ENCODE measurements around the gene TRIOBP.
A peak's percentile ranks its signal among the peaks of the same experiment; 100 is the strongest.
"Not testable (repeated sequence)": the region's sequence is repeated elsewhere in the genome, so short reads cannot be mapped to it uniquely, and the experiment has no call there.

TRIOBP gene

GRCh38 chr22:37778370-37779009, 81.6 kb downstream of the TRIOBP start:
- DNase-seq (ENCODE audit: low read depth) = no peak

- no peak for DNase-seq (ENCODE audit: low read depth)
These were observed 84.7 kb downstream of the TRIOBP start for GRCh38 chr22:37781434-37782059.

DNA sequence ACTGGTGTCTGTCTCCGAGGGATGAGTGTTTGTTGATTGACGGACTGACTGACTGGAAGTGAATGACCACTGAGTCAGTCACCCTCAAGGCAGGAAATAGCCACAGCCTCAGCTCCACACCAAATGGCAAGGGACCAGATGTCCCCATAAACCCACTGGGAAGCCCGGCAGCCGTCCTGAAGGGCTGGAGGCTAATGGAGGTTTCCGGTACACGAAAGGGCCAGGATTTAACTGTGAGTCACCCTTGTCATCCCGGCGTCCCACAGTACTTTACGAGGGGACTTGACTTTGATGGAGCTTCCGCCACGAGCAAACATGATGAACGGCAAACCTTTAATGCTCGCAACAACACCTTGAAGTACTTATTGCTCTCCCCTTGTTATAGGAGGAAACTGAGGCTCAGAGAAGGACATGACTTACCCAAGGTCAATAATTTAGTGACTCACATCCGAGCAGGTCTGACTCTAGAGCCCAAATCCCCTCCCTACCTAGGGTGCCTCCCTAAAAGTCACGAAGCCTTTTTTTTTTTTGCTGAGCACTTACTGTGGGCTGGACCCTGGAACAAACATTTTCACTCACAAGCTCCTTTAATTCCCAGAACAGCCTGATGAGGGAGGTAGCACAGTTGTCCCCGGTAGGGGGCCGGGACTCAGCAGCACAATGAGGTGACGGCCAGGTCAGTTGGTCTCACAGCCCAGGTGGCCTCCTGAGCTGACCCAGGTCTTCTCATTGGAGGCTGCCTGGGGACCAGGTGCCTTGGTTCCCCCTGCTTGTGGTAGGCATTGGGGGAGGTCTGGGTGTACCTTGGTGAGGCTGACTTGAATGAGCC, 85.7 kb downstream of the TRIOBP start:
- DNase-seq (ENCODE audit: low read depth) = no peak

DNA sequence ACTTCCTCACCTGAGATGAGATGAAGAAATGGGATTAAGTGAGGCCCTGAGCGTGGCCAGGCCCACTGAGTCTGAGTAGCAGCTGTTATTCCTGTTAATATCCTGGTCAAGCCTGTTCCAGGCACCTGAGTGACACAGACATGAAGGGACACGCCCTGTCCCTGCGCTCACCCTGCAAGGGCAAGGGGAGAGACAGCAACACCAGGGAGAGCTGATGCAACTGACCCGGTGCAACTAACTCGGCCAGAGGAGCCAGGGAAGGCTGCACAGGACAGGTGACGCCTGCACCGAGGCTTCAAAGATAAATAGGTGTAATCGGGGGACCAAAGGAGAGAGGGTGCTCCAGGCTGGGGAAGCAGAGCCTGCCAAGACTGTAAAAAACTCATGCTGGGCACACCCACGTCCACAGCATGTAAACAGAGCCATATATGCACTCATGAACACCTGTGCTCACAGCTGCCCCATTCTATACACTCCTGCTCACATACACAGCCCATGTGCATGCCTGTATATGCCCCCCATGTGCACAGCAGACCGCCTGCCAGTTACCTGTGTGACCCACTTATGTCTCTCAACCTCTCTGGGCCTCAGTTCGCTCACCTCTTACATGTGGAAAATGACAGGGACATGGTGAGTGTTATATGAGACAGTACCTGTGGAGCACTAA, 88.1 kb downstream of the TRIOBP start:
- DNase-seq (ENCODE audit: low read depth) = no peak

GRCh38 chr22:37790234-37790633, 93.4 kb downstream of the TRIOBP start:
- no peak for DNase-seq (ENCODE audit: low read depth)

DNA sequence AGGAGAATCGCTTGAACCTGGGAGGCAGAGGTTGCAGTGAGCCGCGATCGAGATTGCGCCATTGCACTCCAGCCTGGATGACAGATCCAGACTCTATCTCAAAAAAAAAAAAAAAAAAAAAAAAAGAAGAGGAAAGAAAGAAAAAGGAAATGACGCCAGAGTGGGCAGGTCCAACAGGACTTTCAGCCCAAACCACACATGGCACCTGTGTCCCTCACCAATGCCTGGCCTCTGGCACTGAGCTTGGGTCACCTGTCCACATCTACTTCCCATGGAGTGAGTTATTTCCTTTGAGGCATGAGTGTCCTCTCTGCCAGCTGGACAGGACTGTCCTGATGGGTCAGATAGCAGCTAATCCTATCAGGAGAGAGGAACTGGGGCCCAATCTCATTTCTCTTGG, 95.6 kb downstream of the TRIOBP start:
- DNase-seq (ENCODE audit: low read depth) = no peak

DNA sequence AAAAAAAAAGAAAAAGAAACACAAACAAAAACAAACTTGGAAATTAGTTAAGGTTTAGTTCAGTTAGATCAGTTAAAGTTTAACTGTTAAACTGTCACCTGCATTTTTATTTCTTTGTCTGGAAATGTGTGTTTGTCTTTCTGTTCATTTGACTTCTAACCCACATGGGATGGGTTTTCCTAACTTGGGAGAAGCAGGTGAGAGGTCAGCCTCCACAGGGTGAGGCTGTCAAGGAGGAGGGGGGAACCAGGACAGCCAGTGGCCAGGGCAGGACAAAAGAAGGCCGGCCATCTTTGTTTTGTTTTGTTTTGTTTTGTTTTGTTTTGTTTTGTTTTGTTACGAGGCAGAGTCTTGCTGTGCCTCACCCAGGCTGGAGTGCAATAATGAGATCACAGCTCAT, 97.5 kb downstream of the TRIOBP start:
- no peak for DNase-seq (ENCODE audit: low read depth)

DNA sequence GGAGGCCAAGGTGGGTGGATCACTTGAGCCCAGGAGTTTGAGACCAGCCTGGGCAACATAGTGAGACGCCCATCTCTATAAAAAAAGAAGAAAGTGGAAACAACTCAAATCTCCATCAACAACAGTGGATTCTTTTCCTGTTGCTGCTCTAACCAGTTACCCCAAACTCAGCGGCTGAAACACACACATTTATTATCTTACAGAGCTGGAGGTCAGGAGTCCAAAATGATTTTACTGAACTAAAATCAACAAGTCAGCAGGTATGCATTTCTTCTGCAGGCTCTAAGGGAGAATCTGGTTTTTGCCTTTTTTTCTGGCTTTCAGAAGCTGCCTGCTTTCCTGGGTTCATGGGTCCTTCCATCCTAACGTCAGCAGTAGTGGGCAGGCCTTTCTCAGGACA, 99.2 kb downstream of the TRIOBP start:
- DNase-seq (ENCODE audit: low read depth) = no peak

- DNase-seq (ENCODE audit: low read depth) = not testable (repeated sequence)
These were observed 100.4 kb downstream of the TRIOBP start for GRCh38 chr22:37797259-37797658.

- no peak for DNase-seq (ENCODE audit: low read depth)
These were observed 101.1 kb downstream of the TRIOBP start for GRCh38 chr22:37797874-37798500.

DNA sequence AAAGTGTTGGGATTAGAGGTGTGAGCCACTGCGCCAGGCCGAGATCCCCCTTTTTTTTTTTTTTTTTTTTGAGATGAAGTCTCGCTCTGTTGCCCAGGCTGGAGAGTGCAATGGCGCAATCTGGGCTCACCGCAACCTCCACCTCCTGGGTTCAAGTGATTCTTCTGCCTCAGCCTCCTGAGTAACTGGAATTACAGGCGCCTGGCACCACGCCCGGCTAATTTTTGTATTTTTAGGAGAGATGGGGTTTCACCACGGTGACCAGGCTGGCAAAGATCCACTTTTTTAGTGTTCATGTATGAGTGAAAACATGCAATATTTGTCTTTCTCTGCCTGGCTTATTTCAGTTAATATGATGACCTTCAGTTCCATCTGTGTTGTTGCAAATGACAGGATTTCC, 103.1 kb downstream of the TRIOBP start:
- not testable (repeated sequence) for DNase-seq (ENCODE audit: low read depth)

DNA sequence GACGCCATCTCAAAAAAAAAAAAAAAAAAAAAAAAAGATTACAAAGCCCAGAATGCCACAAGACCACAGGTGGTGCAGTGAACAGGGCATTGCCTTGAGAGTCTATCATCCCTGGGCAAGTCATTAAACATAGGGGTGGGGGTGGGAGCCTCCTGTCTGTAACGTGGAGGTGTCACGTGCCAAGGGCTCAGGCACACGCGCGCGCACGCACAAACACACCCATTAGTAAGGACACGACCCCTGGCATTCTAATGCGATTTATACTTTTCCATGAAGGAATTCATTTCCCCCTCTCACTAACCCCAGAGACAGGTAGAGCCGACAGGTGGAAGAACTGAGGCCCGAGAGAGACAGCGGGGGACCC, 105.1 kb downstream of the TRIOBP start:
- DNase-seq (ENCODE audit: low read depth) = no peak

- DNase-seq (ENCODE audit: low read depth) = no peak
These were observed 105.7 kb downstream of the TRIOBP start for GRCh38 chr22:37802310-37803194.

- DNase-seq (ENCODE audit: low read depth) = no peak
These were observed 106.4 kb downstream of the TRIOBP start for GRCh38 chr22:37803195-37803638.

- no peak for DNase-seq (ENCODE audit: low read depth)
These were observed 106.9 kb downstream of the TRIOBP start for GRCh38 chr22:37803639-37804351.

DNA sequence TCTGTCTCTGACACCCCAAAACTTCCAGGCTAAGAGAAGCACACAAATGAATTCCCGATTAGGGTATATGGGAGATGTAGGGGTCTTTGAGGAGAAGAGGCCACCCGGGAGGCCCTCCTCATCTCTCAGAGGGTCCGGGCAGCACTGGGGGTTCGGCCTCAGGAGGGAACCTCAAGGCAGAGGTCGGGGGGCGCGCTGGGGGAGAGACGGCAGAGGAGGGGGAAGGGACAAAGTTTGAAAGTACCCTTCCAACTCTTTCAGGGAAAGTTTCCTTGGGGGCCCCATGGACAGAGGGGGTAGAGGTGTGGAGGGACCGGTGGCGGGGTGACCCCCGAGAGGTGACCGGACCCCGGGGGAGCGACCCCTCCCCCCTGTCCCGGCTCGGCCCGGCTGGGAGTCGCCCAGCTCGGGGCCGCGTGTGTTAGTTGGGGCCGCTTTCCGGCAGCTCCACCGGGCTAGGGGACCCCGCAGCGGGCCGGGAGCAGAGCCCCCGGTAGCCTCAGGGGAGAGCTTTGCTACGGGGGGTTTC, 107.6 kb downstream of the TRIOBP start:
- no peak for DNase-seq (ENCODE audit: low read depth)

DNA sequence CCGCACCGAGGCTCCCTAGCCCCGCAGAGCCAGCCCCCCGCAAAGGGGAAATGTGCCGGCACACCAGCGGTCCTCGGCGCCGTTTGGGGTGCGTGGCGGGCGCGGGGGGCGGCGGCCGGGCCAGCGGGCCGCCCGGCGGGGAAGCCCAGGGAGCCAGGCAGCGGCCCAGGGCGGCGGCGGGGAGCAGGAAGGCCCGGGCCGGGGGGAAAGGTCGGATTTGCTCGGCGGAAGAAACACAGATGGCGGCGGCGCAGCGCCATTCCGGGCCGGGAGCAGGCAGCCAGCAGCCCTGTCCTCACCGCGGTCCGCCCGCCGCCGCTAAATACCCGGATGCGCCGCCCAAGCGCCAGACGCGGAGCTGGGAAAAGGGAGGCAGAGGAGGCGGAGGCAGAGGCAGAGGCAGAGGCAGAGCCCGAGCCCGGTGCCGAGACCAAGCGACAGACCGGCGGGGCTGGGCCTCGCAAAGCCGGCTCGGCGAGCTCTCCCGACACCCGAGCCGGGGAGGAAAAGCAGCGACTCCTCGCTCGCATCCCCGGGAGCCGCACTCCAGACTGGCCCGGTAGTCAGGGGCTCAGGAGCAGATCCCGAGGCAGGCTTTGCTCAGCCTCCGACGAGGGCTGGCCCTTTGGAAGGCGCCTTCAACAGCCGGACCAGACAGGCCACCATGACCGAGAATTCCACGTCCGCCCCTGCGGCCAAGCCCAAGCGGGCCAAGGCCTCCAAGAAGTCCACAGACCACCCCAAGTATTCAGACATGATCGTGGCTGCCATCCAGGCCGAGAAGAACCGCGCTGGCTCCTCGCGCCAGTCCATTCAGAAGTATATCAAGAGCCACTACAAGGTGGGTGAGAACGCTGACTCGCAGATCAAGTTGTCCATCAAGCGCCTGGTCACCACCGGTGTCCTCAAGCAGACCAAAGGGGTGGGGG, 108.3 kb downstream of the TRIOBP start:
- peak; percentile 19 for DNase-seq (ENCODE audit: low read depth)

DNA sequence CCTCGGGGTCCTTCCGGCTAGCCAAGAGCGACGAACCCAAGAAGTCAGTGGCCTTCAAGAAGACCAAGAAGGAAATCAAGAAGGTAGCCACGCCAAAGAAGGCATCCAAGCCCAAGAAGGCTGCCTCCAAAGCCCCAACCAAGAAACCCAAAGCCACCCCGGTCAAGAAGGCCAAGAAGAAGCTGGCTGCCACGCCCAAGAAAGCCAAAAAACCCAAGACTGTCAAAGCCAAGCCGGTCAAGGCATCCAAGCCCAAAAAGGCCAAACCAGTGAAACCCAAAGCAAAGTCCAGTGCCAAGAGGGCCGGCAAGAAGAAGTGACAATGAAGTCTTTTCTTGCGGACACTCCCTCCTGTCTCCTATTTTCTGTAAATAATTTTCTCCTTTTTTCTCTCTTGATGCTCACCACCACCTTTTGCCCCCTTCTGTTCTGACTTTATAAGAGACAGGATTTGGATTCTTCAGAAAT, 109.0 kb downstream of the TRIOBP start:
- no peak for DNase-seq (ENCODE audit: low read depth)

Data from activated gamma-delta T cell treated with anti-CD3 and anti-CD28 coated beads, Interleukin-2, amount 50 U/mL, for 16 hours (primary cell).